Activated naive CD8-positive, alpha-beta T cell (primary cell): ENCODE measurements around the gene CIB2.
"Not testable (repeated sequence)": the region's sequence is repeated elsewhere in the genome, so short reads cannot be mapped to it uniquely, and the experiment has no call there.

Experiments used
- H3K27ac Mint-ChIP-seq: one replicate; pipeline ENCODE4 v1.8.0; 2021; ENCODE audit warnings: mixed read lengths
- H3K27me3 Mint-ChIP-seq: one replicate; pipeline ENCODE4 v1.8.0; 2021; ENCODE audit warnings: mixed read lengths
- H3K36me3 Mint-ChIP-seq: one replicate; pipeline ENCODE4 v1.8.0; 2021; ENCODE audit warnings: mixed read lengths
- H3K4me1 Mint-ChIP-seq: one replicate; pipeline ENCODE4 v1.8.0; 2021; ENCODE audit warnings: low read depth, mixed read lengths
- H3K4me3 Mint-ChIP-seq: one replicate; pipeline ENCODE4 v1.8.0; 2021; ENCODE audit warnings: mild to moderate bottlenecking, mixed read lengths
- H3K9me3 Mint-ChIP-seq: one replicate; pipeline ENCODE4 v1.8.0; 2021; ENCODE audit warnings: low read depth, mixed read lengths

CIB2 gene

GRCh38 chr15:78157203-78157602 lies 26.0 kb upstream of the CIB2 start:
- Mint-ChIP-seq H3K4me3 (no peak overlapping the region), H3K4me1 (peaks cover 17% of the 10 kb centered on the region), H3K36me3 (peaks cover 2% of the 10 kb centered on the region), H3K9me3 (no peaks in the 10 kb centered on the region), H3K27me3 (no peaks in the 10 kb centered on the region), H3K27ac (peak overlapping the region; percentile 5)

- peaks cover 13% of the 10 kb centered on the region for H3K4me1 Mint-ChIP-seq
- peaks cover under 1% of the 10 kb centered on the region for H3K36me3 Mint-ChIP-seq
- H3K27me3 Mint-ChIP-seq = no peaks in the 10 kb centered on the region
- H3K9me3 Mint-ChIP-seq = no peaks in the 10 kb centered on the region
- H3K27ac Mint-ChIP-seq = peak overlapping the region; percentile 5
- H3K4me3 Mint-ChIP-seq = no peak overlapping the region
Observed at GRCh38 chr15:78156653-78157052, 25.4 kb upstream of the CIB2 start.

GRCh38 chr15:78155355-78155939 lies 24.2 kb upstream of the CIB2 start:
- Mint-ChIP-seq H3K4me1 (peaks cover 21% of the 10 kb centered on the region), H3K4me3 (no peak overlapping the region), H3K27me3 (no peaks in the 10 kb centered on the region), H3K36me3 (no peaks in the 10 kb centered on the region), H3K27ac (no peak overlapping the region), H3K9me3 (no peaks in the 10 kb centered on the region)

GRCh38 chr15:78154955-78155354 lies 23.7 kb upstream of the CIB2 start:
- H3K9me3 Mint-ChIP-seq = no peaks in the 10 kb centered on the region
- H3K36me3 Mint-ChIP-seq = no peaks in the 10 kb centered on the region
- no peaks in the 10 kb centered on the region for H3K27me3 Mint-ChIP-seq

GRCh38 chr15:78151075-78151474 lies 19.8 kb upstream of the CIB2 start:
- H3K27ac Mint-ChIP-seq = peak overlapping the region; percentile 22
- peaks cover 42% of the 10 kb centered on the region for H3K4me1 Mint-ChIP-seq
- not testable (repeated sequence) for H3K36me3 Mint-ChIP-seq, H3K27me3 Mint-ChIP-seq, H3K9me3 Mint-ChIP-seq
- peak overlapping the region; percentile 99 for H3K4me3 Mint-ChIP-seq

More at GRCh38 chr15:78154955-78155354, 23.7 kb upstream of the CIB2 start:
- Mint-ChIP-seq H3K4me3 (no peak overlapping the region), H3K27ac (no peak overlapping the region), H3K4me1 (peaks cover 26% of the 10 kb centered on the region)

GRCh38 chr15:78149805-78150751 lies 18.8 kb upstream of the CIB2 start:
- Mint-ChIP-seq H3K36me3 (no peaks in the 10 kb centered on the region), H3K27ac (peak overlapping the region; percentile 92), H3K27me3 (no peaks in the 10 kb centered on the region), H3K9me3 (no peaks in the 10 kb centered on the region), H3K4me3 (peak overlapping the region; percentile 99), H3K4me1 (peaks cover 41% of the 10 kb centered on the region)

- no peaks in the 10 kb centered on the region for H3K36me3 Mint-ChIP-seq
- no peaks in the 10 kb centered on the region for H3K27me3 Mint-ChIP-seq
- peak within 1 kb of the TSS; percentile 99 for H3K4me3 Mint-ChIP-seq
- H3K4me1 Mint-ChIP-seq = peaks cover 40% of the 10 kb centered on the region
- H3K27ac Mint-ChIP-seq = peak within 1 kb of the TSS; percentile 92
- no peaks in the 10 kb centered on the region for H3K9me3 Mint-ChIP-seq
Observed at GRCh38 chr15:78149068-78149804, 18.0 kb upstream of the CIB2 start, which contains the start of gene IDH3A. TSS of gene IDH3A (plus strand) at chr15:78149362. CDS start at chr15:78149404, 42 bp downstream.

- peak overlapping the region; percentile 95 for H3K4me3 Mint-ChIP-seq
- H3K27ac Mint-ChIP-seq = peak overlapping the region; percentile 90
- no peaks in the 10 kb centered on the region for H3K27me3 Mint-ChIP-seq
- H3K9me3 Mint-ChIP-seq = no peaks in the 10 kb centered on the region
- H3K36me3 Mint-ChIP-seq = no peaks in the 10 kb centered on the region
- peaks cover 40% of the 10 kb centered on the region for H3K4me1 Mint-ChIP-seq
Observed at GRCh38 chr15:78148392-78149067, 17.3 kb upstream of the CIB2 start.

GRCh38 chr15:78147566-78147965 lies 16.3 kb upstream of the CIB2 start:
- Mint-ChIP-seq H3K4me1 (peaks cover 30% of the 10 kb centered on the region), H3K27me3 (no peaks in the 10 kb centered on the region), H3K27ac (peak overlapping the region; percentile 6), H3K4me3 (peak overlapping the region; percentile 61), H3K36me3 (no peaks in the 10 kb centered on the region), H3K9me3 (no peaks in the 10 kb centered on the region)

GRCh38 chr15:78146425-78147154 lies 15.3 kb upstream of the CIB2 start:
- Mint-ChIP-seq H3K27me3 (no peaks in the 10 kb centered on the region), H3K27ac (no peak overlapping the region), H3K9me3 (no peaks in the 10 kb centered on the region), H3K36me3 (no peaks in the 10 kb centered on the region), H3K4me3 (no peak overlapping the region), H3K4me1 (peaks cover 29% of the 10 kb centered on the region)

- Mint-ChIP-seq H3K4me1 (peaks cover 3% of the 10 kb centered on the region), H3K36me3 (no peaks in the 10 kb centered on the region), H3K27me3 (no peaks in the 10 kb centered on the region), H3K27ac (no peak overlapping the region), H3K9me3 (no peaks in the 10 kb centered on the region), H3K4me3 (no peak overlapping the region)
Observed at GRCh38 chr15:78142332-78142731, 11.1 kb upstream of the CIB2 start.

- H3K4me1 Mint-ChIP-seq = no peaks in the 10 kb centered on the region
- no peak overlapping the region for H3K27ac Mint-ChIP-seq
- H3K4me3 Mint-ChIP-seq = no peak overlapping the region
- no peaks in the 10 kb centered on the region for H3K9me3 Mint-ChIP-seq
- no peaks in the 10 kb centered on the region for H3K27me3 Mint-ChIP-seq
- no peaks in the 10 kb centered on the region for H3K36me3 Mint-ChIP-seq
Observed at GRCh38 chr15:78140292-78140691, 9.0 kb upstream of the CIB2 start.

GRCh38 chr15:78139578-78139977 lies 8.3 kb upstream of the CIB2 start:
- Mint-ChIP-seq H3K36me3 (no peaks in the 10 kb centered on the region), H3K27ac (no peak overlapping the region), H3K4me3 (no peak overlapping the region), H3K9me3 (no peaks in the 10 kb centered on the region), H3K27me3 (no peaks in the 10 kb centered on the region), H3K4me1 (no peaks in the 10 kb centered on the region)

GRCh38 chr15:78133801-78134200 lies 2.6 kb upstream of the CIB2 start:
- Mint-ChIP-seq H3K27me3 (no peaks in the 10 kb centered on the region), H3K4me3 (no peak overlapping the region), H3K27ac (no peak overlapping the region), H3K4me1 (peaks cover 20% of the 10 kb centered on the region), H3K9me3 (no peaks in the 10 kb centered on the region), H3K36me3 (no peaks in the 10 kb centered on the region)
